Jurkat, Clone E6-1 (cell line): Measurements from ENCODE around the gene SMPD1.

Experiments
- DNase-seq: peaks from one replicate; pipeline ENCODE4 v3.0.0-alpha.2; 2011; ENCODE audit warnings: low read depth, low spot score
- H3K4me3 ChIP-seq: 2 replicates; pipeline ENCODE4 v1.5.1; 2011; ENCODE audit warnings: mild to moderate bottlenecking, low read length, control low read depth, moderate library complexity

The SMPD1 gene

GRCh38 chr11:6405052-6405667 is 14.9 kb downstream of the SMPD1 start:
- no peak for DNase-seq
- H3K4me3 ChIP-seq: no peak overlapping the region

GRCh38 chr11:6405846-6406245 is 15.6 kb downstream of the SMPD1 start:
- no peak overlapping the region for H3K4me3 ChIP-seq
- no peak for DNase-seq

- DNase-seq: no peak
These were observed 16.1 kb downstream of the SMPD1 start for GRCh38 chr11:6406370-6406769.

GRCh38 chr11:6410695-6411430 is 20.6 kb downstream of the SMPD1 start:
- DNase-seq: no peak
- H3K4me3 ChIP-seq: no peak overlapping the region

More at GRCh38 chr11:6406370-6406769, 16.1 kb downstream of the SMPD1 start:
- H3K4me3 ChIP-seq: no peak overlapping the region

GRCh38 chr11:6411594-6412031 is 21.3 kb downstream of the SMPD1 start:
- H3K4me3 ChIP-seq: no peak overlapping the region
- DNase-seq: no peak

- DNase-seq: peak; percentile 31
- H3K4me3 ChIP-seq: no peak overlapping the region
These were observed 23.5 kb downstream of the SMPD1 start for GRCh38 chr11:6413791-6414201.

- no peak for DNase-seq
- no peak overlapping the region for H3K4me3 ChIP-seq
These were observed 24.6 kb downstream of the SMPD1 start for GRCh38 chr11:6414874-6415328.

GRCh38 chr11:6415797-6416196 is 25.5 kb downstream of the SMPD1 start:
- H3K4me3 ChIP-seq: no peak overlapping the region
- no peak for DNase-seq

- no peak for DNase-seq
- no peak overlapping the region for H3K4me3 ChIP-seq
These were observed 27.8 kb downstream of the SMPD1 start for GRCh38 chr11:6417907-6418556.

GRCh38 chr11:6418557-6419008 is 28.3 kb downstream of the SMPD1 start:
- no peak for DNase-seq

GRCh38 chr11:6419009-6419631 is 28.8 kb downstream of the SMPD1 start, which contains the start of gene APBB1:
Gene APBB1 (minus strand): TSS chr11:6419094. CDS start chr11:6411347, 7,747 bp downstream.
- DNase-seq: peak; percentile 27
- peak within 1 kb of the TSS; percentile 61 for H3K4me3 ChIP-seq

More at GRCh38 chr11:6418557-6419008, 28.3 kb downstream of the SMPD1 start:
- peak overlapping the region; percentile 61 for H3K4me3 ChIP-seq

GRCh38 chr11:6420677-6421076 is 30.4 kb downstream of the SMPD1 start:
- DNase-seq: no peak
- H3K4me3 ChIP-seq: no peak overlapping the region

- no peak for DNase-seq
- H3K4me3 ChIP-seq: no peak overlapping the region
These were observed 37.2 kb downstream of the SMPD1 start for GRCh38 chr11:6427516-6427915.

- no peak for DNase-seq
- H3K4me3 ChIP-seq: no peak overlapping the region
These were observed 41.6 kb downstream of the SMPD1 start for GRCh38 chr11:6431861-6432260.

GRCh38 chr11:6433998-6434660 is 43.9 kb downstream of the SMPD1 start:
- no peak for DNase-seq
- no peak overlapping the region for H3K4me3 ChIP-seq

GRCh38 chr11:6437423-6437822 is 47.1 kb downstream of the SMPD1 start:
- no peak overlapping the region for H3K4me3 ChIP-seq

GRCh38 chr11:6437993-6438392 is 47.7 kb downstream of the SMPD1 start:
- peak; percentile 28 for DNase-seq

More at GRCh38 chr11:6437423-6437822, 47.1 kb downstream of the SMPD1 start:
- DNase-seq: no peak

GRCh38 chr11:6438979-6439571 is 48.8 kb downstream of the SMPD1 start:
- DNase-seq: peak; percentile 76
- H3K4me3 ChIP-seq: no peak overlapping the region

More at GRCh38 chr11:6437993-6438392, 47.7 kb downstream of the SMPD1 start:
- no peak overlapping the region for H3K4me3 ChIP-seq
